Middle frontal gyrus (tissue), 1 donor: ENCODE data around the gene RPP25.
"Not testable (repeated sequence)": the region's sequence is repeated elsewhere in the genome, so short reads cannot be mapped to it uniquely, and the experiment has no call there.

Source experiments
- DNase-seq: peaks from one replicate; pipeline ENCODE4 v3.0.0-alpha.2; 2015; ENCODE audit warnings: low spot score; ENCODE audit errors: extremely low spot score

The RPP25 gene

DNA sequence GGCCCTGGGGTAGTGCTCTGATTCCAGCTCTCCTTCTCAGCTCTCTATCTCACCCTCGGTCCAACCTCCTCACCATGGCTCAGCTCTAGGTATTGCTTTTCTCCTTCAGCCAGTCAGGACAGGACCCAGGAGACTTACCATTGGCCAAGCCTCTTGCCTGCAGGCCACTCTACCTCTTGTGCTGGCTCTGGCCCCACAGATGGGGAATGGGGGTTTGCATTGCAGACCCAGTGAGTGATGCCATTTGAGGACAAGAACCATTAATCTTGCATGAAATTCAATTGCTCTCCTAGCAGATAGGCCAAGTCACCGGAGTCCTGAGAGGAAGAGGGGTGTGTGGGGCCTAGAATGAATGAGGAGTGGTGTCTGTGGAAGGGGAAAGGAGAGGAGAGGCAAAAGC, 6.1 kb upstream of the RPP25 start:
- no peak for DNase-seq

DNA sequence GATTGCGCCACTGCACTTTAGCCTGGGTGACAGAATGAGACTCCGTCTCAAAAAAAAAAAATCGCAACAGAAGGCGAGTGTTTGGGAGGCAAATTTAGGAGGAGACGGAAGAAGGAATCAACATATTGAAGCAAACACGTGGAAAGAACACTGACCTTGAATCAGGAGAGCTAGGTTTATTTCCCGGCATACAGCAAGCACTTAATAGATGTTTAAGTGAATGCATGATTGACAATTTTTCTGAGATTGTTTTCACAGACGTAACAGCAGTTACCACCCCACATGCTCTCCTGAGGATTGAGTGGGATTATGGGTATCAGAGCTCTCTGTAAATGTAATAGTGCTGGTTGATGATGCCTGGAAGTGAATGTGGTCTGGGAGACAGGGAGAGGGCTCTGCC, 5.6 kb upstream of the RPP25 start:
- DNase-seq = no peak

DNA sequence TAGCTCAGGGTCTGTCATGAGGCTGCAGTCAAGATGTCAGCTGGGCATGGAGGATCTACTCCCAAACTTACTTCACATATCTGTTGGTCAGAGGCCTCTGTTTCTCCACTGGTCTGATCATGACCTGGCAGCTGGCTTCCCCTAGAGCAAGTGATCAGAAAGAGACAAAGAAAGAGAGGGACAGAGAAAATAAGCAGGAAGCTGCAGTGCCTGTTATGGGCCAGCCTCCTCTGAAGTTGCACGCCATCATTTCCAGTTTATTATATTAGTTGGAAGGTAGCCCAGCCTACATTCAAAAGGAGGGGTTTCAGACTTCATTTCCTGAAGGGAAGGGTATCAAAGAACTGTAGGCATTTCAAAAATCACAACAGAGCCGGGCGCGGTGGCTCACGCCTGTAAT, 5.0 kb upstream of the RPP25 start:
- no peak for DNase-seq

DNA sequence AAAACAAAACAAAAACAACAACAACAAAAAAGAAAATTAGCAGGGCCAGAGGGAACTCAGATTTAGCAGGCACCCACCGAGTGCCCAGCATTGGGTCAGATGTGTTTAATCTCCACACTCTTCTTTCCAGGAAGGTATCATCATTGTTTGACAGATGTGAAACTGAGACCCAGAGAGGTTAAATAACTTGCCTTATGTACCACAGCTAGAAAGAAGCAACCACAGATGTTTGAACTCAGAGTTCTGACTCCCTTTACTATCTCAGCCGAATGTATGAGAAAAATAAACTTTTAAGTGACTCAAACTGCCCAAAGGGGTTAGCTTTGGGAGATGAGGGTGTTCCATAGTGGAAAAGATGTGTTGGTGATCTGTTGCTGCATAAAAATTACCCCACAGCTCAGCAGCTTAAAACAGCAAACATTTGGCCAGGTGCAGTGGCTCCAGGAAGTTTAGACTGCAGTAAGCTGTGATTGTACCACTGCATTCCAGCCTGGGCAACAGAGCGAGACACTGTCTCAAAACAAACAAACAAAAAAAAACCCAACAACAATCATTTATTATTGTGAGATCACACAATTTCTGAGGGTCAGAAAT, 4.5 kb upstream of the RPP25 start:
- DNase-seq = no peak

DNA sequence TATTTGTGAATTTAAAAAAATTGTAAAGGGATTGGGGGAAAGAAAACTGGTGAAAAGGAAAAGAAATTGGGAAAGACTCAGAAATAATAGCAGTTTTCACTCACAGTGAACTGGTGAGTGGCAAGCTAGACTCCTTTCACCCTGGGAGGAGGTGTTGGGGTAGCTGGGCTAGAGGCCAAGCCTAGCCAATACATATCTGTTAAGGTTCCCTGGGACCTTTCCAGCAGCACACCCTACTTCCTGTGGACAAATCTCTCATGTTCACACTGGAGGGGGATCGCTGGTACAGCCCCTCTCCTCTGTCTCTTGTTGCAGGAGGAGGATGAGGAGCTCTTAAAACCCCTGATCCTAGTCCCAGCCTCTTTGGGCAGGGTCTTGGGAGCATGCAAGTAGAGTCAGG, 3.7 kb upstream of the RPP25 start:
- no peak for DNase-seq

DNA sequence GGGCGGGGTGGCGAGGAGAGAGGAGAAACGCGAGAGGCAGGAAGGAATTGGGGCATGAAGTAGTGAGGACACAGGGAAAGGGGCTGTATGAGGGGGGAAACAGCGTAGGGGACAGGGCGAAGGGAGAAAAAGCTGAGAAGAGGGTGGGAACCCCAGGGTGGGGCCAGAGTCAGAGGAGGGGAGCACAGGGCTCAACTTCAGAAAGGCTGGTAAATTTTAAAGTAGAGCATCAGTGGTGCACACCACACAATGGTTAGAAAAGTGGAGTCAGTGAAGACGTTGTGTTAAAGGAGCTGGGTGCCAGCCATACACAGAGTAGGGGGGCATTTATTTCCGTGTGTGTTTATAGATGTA, 3.0 kb upstream of the RPP25 start:
- no peak for DNase-seq

DNA sequence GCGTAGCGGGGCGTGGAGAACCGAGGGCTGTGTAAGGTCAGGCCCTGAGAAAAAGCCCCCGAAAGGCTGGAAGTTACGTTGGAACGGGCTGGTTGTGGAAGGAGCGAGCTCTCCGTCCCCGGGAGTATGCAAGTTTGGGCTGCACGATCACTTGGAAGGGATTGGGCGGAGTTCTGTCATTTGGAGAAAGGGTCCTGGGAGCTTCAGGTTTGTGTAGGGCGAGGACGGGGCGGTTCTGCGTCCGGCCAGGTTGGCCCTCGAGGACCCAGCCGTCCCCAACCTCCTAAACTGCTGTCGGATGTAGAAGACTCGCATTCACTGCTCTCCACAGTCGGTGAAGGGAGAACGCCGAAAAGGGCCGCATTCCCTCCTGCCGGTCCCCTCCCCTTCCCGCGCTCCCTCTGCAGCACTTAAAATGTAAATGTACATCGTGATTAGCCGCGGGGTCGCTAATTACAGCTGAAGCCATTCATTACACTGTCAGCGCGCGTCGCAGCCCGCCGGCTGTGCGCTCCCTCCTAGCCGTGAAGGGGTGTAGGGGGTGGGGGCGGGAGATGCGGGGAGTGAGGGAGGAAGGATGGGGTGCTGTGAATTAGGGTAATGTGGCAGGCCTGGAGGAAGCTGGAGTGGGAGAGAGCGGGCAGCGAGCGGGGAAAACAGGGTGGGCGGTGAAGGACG, 2.5 kb upstream of the RPP25 start:
- no peak for DNase-seq

DNA sequence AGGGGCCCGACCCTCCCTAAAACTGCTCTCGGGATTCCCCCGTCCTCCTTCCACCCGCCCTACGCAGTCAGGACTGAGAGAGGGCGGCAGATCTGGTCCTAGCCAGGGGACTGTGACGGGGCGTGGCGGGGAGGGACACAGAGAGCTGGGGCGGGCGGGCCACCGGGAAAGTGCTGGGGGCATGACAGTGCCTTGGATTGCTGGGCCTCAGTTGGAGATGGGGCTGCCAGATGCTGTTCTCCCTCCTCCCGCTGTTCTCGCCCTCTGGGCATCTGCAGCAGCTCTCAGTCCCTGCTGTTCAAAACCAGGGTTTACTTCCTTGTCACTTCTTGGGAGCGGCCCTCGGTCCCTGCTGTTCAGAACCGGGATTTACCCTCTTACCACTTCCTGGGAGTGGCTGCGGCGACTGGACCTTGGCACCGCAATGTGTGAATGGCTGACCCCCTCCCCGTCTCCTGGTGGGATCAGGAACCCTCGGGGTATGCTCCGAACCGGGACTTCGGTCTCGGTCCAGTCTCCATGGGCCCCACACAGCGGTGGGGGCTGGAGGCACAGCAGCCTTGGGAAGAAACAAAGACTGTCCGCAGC, 1.8 kb upstream of the RPP25 start:
- no peak for DNase-seq

DNA sequence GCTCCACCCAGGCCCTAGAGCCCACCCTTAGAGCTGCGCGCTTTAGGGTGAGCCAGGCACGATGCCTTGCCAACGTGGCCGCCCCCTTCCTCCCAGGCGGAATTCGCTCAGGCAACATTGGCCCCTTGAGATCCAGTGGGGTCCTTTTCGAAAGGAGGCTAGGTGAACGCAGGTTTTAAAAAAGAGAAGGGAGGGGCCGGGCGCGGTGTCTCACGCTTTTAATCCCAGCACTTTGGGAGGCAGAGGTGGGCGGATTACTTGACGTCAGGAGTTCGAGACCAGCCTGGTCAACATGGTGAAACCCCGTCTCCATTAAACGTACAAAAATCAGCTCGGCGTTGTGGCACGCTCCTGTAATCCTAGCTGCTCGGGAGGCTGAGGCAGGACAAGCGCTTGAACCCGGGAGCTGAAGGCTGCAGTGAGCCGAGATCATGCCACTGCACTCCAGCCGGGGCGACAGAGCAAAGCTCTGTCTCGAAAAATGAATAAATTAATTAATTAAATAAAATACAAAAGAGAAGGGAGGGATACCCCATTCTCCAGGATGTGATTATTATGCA, 984 bp upstream of the RPP25 start:
- DNase-seq = no peak

DNA sequence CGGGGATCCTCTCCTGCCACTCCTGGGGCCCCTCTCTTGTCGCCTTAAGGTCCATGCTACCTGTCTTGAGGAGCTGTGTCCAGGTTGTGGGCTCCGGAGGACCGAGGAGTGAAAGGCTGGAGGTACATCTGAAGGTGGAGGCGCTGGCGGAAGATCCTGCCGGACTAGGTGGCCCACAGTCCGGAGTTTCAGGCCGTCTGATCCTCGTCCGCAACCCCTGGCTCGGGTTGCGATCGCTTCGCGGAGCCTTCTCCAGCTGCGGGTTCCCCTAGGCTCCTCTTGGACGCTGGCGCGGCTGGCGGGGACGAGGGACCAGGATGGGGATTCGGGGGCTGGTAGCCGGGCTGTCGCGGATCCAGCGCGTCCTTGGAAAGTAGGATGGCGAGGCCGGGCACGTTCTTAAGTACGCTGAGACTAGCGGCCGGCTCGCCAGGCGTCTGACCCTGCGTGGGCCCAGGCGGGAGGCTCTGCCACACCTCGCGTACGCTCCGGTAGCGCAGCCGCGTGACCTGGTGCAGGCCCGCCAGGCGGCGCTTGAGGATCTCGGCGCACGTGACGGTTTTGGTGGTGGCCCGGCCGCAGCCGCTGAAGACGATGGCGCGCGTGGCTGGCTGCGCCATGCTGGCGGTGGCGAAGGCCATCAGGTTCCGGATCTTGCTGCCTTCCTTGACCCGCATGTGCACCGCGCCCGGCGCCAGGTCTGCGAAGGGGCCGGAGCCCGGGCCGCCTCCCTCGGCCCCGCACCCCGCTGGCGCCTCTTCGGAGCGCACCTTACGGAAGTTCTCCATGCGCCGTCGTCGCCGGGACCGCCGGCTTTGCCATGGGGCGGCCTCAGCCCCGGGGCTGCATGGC, 550 bp downstream of the RPP25 start:
- peak; percentile 25 for DNase-seq

DNA sequence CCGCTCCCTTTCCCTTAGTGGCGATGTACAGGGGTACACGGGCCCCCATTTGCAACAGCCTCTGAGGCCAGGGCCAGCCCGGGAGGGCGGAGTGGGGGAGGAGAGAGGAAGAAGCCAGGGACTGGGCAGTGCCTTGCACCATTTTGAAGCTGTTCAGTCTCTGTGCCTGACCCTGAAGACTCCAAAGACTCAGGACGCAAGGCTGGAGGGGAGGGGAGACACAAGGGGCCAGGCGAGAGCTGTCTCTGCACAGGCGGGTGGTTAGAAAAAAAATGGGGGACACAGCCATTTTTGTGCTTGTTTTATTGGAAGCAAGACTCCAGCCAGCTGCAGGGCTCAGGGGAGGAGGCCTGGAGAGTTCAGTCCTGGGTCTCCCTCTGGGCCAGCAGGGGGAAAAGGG, 1.6 kb downstream of the RPP25 start:
- no peak for DNase-seq

DNA sequence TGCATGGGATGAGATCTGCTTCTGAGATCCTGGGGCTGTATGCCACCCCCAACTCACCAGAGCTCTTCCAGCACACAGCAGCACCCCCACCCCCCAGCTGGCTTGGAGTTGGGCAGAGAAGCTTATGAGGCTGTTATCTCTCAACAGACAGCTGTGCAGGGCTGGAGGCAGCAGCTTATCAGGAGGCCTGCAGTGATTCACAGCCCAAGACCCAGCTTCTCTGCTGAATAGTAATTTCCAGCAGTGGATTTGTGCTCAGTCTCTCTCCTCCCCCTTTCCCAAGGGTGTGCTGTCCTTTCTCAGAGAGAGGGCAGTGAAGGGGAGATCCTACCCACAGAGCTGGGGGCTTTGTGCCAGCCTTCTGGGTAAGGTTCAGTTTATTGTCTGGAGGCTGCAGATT, 2.1 kb downstream of the RPP25 start:
- no peak for DNase-seq

DNA sequence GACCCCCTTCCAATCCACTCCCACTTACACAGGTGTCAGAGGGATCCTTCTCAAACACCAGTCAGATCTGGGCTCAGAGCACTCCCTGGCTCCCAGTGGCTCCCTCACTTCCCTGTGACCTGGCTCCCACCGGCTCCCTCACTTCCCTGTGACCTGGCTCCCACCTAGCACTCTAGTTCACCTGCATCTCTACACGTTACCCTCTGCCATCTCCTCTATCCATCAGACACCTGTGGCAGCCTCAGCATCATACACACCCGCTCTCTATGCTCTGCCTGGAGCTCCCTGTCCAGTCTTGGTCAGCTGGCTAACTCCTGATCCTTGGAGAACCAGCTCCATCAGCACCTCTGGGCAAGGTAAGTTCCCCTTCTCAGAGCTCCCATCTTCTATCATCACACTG, 5.6 kb downstream of the RPP25 start:
- DNase-seq = no peak

DNA sequence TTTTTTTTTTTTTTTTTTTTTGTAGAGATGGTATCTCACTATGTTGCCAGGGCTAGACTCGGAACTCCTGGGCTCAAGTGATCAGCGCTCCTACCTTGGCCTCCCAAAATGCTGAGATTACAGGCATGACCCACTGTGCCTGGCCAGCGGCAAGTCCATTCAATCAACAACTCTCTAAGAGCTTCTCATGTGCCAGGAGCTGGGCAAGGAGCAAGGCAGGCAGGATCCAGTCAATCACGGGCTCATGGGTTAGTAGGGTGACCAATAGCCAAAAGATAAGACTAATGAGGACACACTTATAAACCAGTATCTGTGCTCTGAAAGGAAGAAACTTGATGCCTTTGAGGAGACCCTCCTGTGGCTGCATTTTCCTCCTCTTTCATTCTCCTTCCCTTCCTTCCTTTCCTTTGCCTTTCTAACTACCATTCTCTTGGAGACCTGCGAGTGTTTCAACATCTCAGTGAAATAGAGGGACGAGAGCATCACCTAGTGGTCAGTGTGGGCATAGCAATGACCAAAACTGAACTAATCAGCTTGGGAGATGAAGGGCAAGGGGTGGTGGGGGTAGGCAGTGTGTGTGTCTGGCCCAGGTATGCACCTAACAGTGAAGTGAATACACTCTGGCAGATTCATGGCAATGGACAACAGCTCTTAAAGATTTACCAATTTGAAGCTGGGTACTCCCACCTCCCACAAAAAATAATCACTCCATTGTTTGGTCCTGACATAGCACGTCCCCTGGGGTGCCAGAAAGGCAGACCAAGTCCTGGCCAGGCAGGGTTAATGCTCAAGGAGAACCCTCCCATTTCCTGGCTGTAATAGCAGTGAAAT, 6.3 kb downstream of the RPP25 start:
- peak; percentile 58 for DNase-seq

DNA sequence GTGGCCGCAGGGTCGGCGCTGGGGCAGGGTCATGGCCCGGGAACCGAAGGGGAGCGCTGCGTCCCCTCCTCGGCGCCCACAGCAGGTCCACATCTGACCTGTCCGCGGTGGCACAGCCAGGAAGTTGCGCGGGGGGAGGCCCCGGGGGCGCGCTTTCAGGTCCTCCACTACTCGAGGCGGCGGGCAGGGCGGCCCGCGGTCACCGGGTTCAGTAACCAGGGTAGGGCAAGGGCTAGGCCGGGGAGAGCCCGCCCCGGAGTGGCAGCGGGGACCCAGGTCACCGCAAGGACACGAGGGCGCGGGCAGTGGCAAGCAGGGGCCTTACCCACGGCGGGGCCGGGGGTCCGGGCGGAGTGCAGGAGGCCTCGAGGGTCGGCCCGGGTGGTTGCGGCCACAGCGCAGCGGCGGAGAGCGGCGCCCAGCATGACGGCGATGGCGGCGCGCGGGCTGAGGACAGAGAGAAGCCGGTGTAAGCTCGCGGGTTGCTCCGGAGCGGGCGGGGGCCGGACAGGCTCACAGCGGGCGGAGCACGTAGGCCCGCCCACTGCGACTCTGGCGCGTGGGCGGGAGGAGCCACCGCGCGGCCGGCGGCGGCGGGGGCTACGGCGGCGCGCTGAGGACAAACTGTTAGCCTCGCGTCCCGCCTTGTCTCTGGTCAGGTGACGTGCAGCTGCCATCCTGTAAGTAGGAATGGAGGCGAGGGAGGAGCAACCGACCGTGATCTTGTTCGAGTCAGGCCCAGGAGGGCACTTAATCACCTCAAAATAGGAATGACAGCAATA, 18.8 kb downstream of the RPP25 start, which contains the start of gene COX5A:
Gene COX5A, minus strand, starts transcription at position 484 of the 782 bp plus-strand sequence. Its CDS starts 59 bp downstream, at position 425.
- peak; percentile 94 for DNase-seq

DNA sequence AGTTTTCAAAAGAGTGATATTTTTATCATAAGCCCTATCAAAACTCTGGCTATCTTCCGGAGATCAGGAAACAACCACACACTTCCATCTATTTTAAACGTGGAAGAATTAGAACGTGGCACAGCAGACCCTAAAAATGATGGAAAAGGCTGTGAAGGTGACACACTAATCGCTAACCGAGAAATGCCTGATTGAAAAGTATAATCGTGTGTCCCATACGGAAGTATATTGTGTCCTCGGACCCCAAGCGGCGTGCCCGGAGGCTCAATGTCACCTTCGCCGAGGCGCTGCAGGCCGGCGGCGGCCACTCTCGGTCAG, 19.3 kb downstream of the RPP25 start:
- no peak for DNase-seq

DNA sequence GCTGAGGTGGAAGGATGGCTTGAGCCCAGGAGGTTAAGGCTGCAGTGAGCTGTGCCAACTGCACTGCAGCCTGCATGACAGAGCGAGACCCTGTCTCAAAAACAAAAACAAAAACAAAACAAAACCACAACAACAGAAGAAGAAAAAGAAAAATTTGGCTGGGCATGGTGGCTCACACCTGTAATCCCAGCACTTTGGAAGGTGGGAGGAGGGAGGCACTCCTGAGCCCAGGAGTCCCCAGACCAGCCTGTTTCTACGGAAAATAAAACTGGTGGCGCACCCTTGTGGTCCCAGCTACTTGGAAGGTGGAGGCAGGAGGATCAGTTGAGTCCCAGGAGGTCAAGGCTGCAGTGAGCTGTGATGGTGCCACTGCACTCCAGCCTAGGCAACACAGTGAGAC, 21.4 kb downstream of the RPP25 start:
- DNase-seq = not testable (repeated sequence)

DNA sequence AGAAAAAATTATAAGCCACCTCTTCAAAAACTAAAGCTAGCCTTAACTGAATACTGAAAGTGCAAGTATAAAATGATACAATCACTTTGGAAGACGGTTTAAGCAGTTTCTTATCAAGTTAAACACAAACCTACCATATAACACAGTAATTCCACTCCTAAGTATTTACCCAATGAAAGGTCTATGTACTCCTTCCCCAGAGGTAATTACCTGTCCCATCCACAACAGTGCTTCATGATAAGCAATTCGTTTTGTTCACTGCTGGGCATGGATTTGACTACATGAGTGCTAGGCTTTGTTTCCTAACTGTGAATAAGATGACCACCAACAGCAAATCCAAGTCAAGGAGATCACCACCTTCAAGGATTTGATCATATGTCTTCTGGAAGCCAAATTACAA, 23.0 kb downstream of the RPP25 start:
- DNase-seq = no peak

DNA sequence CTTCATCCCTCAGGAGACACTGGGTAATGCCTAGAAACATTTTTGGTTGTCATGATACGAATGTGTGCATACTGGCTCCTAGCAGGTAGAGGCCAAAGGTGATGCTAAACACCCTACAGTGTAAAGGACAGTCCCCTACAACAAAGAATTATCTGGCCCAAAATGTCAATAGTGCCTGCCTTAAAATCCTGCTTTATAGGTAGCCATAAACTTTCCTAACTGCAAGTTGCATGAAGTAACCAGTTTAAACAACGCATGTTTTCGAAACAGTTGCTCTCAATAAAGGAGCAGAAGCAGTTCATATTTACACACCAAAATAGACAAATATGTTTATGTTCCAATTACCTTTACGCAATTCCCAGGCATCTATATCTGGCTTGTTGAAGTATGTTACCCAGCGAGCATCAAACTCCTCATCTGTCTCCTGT, 27.8 kb downstream of the RPP25 start:
- no peak for DNase-seq

DNA sequence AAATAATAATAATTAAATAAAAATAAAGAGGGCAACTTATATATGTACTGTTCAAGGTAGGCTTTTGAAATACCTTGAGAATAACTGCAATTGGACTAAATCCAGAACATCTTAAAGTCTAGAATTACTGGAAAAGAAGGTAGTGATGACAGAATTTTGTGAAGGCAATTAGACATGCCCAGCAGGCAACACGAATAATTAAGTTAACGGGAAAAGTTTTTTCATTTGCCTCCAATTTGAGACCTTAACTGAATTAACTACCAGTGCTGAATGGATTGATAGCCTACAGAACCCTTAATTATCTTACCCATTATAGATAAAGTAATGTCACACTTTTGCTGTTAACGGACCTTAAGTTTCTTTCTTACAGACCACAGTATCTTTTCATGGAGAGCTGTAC, 32.0 kb downstream of the RPP25 start:
- no peak for DNase-seq
